OCI-LY3 (cell line): ENCODE results near the gene MKNK2.

Source experiments
- EZH2phosphoT487 ChIP-seq: fragments of 200-600 bp; shearing (Covaris generic); IDR thresholded peaks from 2 replicates; pipeline ENCODE4 v1.6.1; 2018; ENCODE audit warnings: antibody characterized with exemption, mixed run types, low read depth
- TF ChIP-seq, protein P1 (sequence below): fragments of 200-600, 300-600 bp; sonication (generic); IDR thresholded peaks from 2 replicates; pipeline ENCODE4 v1.5.1; 2014; ENCODE audit warnings: antibody characterized with exemption, low read length, low read depth

- TF ChIP-seq, protein P1, sequence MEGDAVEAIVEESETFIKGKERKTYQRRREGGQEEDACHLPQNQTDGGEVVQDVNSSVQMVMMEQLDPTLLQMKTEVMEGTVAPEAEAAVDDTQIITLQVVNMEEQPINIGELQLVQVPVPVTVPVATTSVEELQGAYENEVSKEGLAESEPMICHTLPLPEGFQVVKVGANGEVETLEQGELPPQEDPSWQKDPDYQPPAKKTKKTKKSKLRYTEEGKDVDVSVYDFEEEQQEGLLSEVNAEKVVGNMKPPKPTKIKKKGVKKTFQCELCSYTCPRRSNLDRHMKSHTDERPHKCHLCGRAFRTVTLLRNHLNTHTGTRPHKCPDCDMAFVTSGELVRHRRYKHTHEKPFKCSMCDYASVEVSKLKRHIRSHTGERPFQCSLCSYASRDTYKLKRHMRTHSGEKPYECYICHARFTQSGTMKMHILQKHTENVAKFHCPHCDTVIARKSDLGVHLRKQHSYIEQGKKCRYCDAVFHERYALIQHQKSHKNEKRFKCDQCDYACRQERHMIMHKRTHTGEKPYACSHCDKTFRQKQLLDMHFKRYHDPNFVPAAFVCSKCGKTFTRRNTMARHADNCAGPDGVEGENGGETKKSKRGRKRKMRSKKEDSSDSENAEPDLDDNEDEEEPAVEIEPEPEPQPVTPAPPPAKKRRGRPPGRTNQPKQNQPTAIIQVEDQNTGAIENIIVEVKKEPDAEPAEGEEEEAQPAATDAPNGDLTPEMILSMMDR = no peak
- TF ChIP-seq EZH2phosphoT487 = no peak
These were observed 10.9 kb downstream of the MKNK2 start for GRCh38 chr19:2039959-2040646.
